GM18502 (cell line): ENCODE data around the gene ZNF800.
A peak's percentile ranks its signal among the peaks of the same experiment; 100 is the strongest.

Source experiments
- ATAC-seq: cut with Tn5 transposase; IDR thresholded peaks from one replicate; pipeline ENCODE4 v1.9.1; 2021; ENCODE audit warnings: mild to moderate bottlenecking; ENCODE audit not compliant: unreplicated experiment, poor library complexity

The ZNF800 gene

GRCh38 chr7:127349881-127350280 is 42.6 kb downstream of the ZNF800 start:
- ATAC-seq = no peak

DNA sequence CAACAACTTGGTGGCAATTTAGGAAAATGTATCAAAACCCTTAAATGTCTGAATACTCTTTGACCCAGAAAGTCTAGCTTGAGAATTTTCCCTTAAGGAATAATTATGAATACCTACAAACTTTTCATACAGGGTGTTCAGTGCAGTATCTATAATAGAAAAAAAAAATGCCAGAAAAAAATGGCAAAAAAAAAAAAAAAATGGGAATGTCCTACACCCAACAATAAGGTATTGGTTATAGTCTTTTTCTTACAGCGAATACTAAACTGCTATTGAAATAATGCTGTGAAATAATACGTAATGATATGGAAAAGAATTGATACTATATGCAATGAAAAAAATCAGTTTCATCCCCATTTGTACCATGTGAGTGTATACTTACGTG is 44.3 kb downstream of the ZNF800 start:
- ATAC-seq = no peak

- peak; percentile 97 for ATAC-seq
Measured at GRCh38 chr7:127347567-127348246, 44.8 kb downstream of the ZNF800 start.

- ATAC-seq = no peak
Measured at GRCh38 chr7:127346575-127347256, 45.8 kb downstream of the ZNF800 start.

GRCh38 chr7:127342596-127342995 is 49.9 kb downstream of the ZNF800 start:
- no peak for ATAC-seq

- no peak for ATAC-seq
Measured at GRCh38 chr7:127338122-127338521, 54.4 kb downstream of the ZNF800 start.

GRCh38 chr7:127337581-127337980 is 54.9 kb downstream of the ZNF800 start:
- no peak for ATAC-seq

GRCh38 chr7:127336458-127336857 is 56.0 kb downstream of the ZNF800 start:
- no peak for ATAC-seq

DNA sequence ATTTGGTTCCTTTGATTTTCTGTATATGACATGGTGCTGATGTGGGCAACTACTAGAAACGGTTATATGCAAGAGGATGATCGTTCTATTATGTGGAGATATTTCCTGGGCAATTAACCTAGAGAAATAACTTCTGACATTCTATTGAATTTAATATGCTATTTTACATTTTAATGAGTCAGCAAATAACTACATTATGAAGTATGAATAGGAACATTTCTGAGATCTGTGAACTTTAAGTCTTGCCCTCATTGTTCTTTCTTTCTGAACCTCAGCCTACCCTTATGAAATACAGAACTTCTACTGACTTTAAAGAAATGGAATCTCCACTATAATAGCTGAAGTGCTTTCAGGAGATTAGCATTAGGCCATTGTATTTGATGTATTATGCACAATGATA is 59.6 kb downstream of the ZNF800 start:
- ATAC-seq = no peak

DNA sequence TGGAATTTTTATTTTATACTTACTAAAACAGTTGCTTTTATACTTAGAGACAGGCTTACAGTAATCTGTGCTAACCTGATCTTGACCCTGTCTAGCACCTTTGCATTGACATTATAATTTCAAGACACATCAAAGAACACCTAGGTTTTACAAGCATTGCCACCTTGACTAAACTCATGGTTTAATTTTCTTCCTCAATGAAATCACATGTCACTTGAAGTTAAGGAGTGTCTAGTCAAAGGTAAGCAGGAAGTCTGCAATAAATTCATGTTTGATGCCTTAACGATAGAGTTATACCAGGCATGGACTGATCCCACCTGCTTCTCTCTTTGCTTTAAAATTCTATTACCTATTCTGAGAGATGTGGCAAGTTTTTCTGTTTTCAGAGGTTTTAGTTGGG is 62.4 kb downstream of the ZNF800 start:
- no peak for ATAC-seq

- ATAC-seq = no peak
Measured at GRCh38 chr7:127322832-127323493, 69.5 kb downstream of the ZNF800 start.

- no peak for ATAC-seq
Measured at GRCh38 chr7:127322351-127322750, 70.2 kb downstream of the ZNF800 start.

DNA sequence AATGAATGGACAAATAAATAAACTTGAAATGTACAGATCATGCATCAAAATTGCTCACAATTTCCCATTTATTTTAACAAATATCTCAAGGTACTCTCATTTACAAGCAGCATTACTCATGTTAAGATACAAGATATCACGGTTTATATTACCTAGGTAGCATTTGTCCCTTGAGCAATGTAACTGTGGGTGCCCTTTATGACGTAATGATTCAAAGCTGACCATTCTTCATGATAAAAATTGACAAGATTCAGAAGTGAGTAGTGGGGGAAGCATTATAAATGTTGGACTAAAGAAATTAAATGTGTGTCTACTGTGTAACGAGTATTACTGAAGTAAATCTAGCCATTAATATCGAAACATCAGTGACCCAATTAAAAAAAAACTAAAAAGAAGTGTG is 71.5 kb downstream of the ZNF800 start:
- ATAC-seq = no peak
